ENCODE results near the gene SYCN.

The SYCN gene

GRCh38 chr19:39158646-39159260, 45.3 kb downstream of the SYCN start:
- no peak for TF ChIP-seq CTCF (IDR thresholded peaks at IDR 0.05; ENCODE audit: low read depth, low read length, missing control alignments)
- H3K4me3 ChIP-seq (ENCODE audit: low read depth, low read length): no peak overlapping the region
- no peak for DNase-seq (ENCODE audit: low read depth)

GRCh38 chr19:39157997-39158389, 46.1 kb downstream of the SYCN start:
- TF ChIP-seq CTCF (IDR thresholded peaks at IDR 0.05; ENCODE audit: low read depth, low read length, missing control alignments): no peak
- no peak for DNase-seq (ENCODE audit: low read depth)
- H3K4me3 ChIP-seq (ENCODE audit: low read depth, low read length): no peak overlapping the region

- no peak overlapping the region for H3K4me3 ChIP-seq (ENCODE audit: low read depth, low read length)
- no peak for TF ChIP-seq CTCF (IDR thresholded peaks at IDR 0.05; ENCODE audit: low read depth, low read length, missing control alignments)
- DNase-seq (ENCODE audit: low read depth): no peak
Measured at GRCh38 chr19:39157275-39157996, 46.6 kb downstream of the SYCN start.

GRCh38 chr19:39156326-39157230, 47.5 kb downstream of the SYCN start:
- DNase-seq (ENCODE audit: low read depth): no peak
- TF ChIP-seq CTCF (IDR thresholded peaks at IDR 0.05; ENCODE audit: low read depth, low read length, missing control alignments): no peak
- no peak overlapping the region for H3K4me3 ChIP-seq (ENCODE audit: low read depth, low read length)

GRCh38 chr19:39155741-39156140, 48.3 kb downstream of the SYCN start:
- TF ChIP-seq CTCF (IDR thresholded peaks at IDR 0.05; ENCODE audit: low read depth, low read length, missing control alignments): no peak
- H3K4me3 ChIP-seq (ENCODE audit: low read depth, low read length): no peak overlapping the region
- no peak for DNase-seq (ENCODE audit: low read depth)

- no peak for DNase-seq (ENCODE audit: low read depth)
- H3K4me3 ChIP-seq (ENCODE audit: low read depth, low read length): no peak overlapping the region
- no peak for TF ChIP-seq CTCF (IDR thresholded peaks at IDR 0.05; ENCODE audit: low read depth, low read length, missing control alignments)
Measured at GRCh38 chr19:39155114-39155700, 48.9 kb downstream of the SYCN start.
